ENCODE results near the gene OR6N1. TPM values are rescaled to one million over a fixed set of nuclear protein-coding genes. Genes with fewer than 3 reads are reported as not detected.

The OR6N1 gene
- total and polyA plus RNA-seq, 11 donors, result not detected

DNA sequence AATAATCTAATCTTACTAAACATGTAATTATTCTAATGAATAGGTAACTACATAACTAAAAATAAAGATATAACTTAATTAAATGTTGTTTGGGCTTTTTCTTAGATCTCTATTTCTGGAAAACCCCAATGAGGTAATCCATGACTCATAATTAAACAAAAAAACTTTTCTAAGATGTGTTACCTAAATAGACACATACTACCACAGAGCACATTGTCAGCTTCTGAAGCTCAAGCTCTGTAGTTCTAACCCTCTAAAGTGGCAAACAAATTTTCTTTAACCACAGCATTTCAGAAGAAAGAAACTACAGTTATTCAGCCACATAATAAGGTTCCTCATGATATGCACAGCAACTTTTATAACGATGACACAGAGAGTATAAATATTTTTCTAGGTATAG is 55.7 kb downstream of the OR6N1 start:
- WGBS, 4 donors, result 76 to 84% (median 84%) methylated on average over 1 of the region's 1 CpG
- Histone ChIP-seq H3K4me3 (no peak overlapping the region), H3K4me1 (no peaks in the 10 kb centered on the region), H3K27ac (no peak overlapping the region), H3K27me3 (no peaks in the 10 kb centered on the region), H3K36me3 (no peaks in the 10 kb centered on the region), H3K9me3 (no peaks in the 10 kb centered on the region)
- intact Hi-C loops (cut with DNase I), result no loop called here
- no peak for DNase-seq
- TF ChIP-seq, protein P1, sequence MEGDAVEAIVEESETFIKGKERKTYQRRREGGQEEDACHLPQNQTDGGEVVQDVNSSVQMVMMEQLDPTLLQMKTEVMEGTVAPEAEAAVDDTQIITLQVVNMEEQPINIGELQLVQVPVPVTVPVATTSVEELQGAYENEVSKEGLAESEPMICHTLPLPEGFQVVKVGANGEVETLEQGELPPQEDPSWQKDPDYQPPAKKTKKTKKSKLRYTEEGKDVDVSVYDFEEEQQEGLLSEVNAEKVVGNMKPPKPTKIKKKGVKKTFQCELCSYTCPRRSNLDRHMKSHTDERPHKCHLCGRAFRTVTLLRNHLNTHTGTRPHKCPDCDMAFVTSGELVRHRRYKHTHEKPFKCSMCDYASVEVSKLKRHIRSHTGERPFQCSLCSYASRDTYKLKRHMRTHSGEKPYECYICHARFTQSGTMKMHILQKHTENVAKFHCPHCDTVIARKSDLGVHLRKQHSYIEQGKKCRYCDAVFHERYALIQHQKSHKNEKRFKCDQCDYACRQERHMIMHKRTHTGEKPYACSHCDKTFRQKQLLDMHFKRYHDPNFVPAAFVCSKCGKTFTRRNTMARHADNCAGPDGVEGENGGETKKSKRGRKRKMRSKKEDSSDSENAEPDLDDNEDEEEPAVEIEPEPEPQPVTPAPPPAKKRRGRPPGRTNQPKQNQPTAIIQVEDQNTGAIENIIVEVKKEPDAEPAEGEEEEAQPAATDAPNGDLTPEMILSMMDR (IDR thresholded peaks at IDR 0.05), result no peak
- no peak for TF ChIP-seq POLR2A (IDR thresholded peaks at IDR 0.05)
- no peak for ATAC-seq

DNA sequence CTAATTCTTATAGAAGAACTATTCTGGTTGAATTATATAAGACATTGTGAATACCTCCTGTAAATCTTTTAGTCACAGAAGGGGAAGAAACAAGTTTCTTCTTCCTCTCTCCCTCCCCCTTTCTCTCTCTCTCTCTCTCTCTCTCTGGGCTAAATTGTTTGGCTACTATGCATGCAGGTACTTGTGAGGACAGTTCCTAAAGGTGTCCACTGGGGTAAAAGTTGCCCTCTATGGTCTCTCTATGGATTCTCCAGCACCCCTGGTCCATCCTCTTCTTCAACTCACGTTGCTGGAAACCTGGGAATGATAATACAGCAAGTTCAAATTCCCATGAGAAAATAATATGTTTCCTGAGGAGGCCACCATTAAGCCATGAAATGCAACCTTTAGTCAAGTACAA is 57.2 kb downstream of the OR6N1 start:
- H3K27me3 ChIP-seq, result no peaks in the 10 kb centered on the region
- no peaks in the 10 kb centered on the region for H3K9me3 ChIP-seq
- no peaks in the 10 kb centered on the region for H3K36me3 ChIP-seq
- no peaks in the 10 kb centered on the region for H3K4me1 ChIP-seq
- H3K27ac ChIP-seq, result no peak overlapping the region
- TF ChIP-seq POLR2A (IDR thresholded peaks at IDR 0.05), result no peak
- TF ChIP-seq, protein P1 (IDR thresholded peaks at IDR 0.05), result no peak
- WGBS, 4 donors, result 47 to 68% (median 55%) methylated on average over 1 of the region's 1 CpG
- ATAC-seq, result no peak
- DNase-seq, result no peak
- H3K4me3 ChIP-seq, result no peak overlapping the region
- intact Hi-C loops (cut with DNase I), result no loop called here

Other genes with a start within 250 kb of the OR6N1 start
- not detected for gene OR6Y1, start 217.8 kb downstream of the OR6N1 start, total RNA-seq
- not detected for gene OR6Y1, start 217.8 kb downstream of the OR6N1 start, polyA plus RNA-seq
- gene OR6P1, start 201.6 kb downstream of the OR6N1 start, total RNA-seq, result not detected
- gene OR6P1, start 201.6 kb downstream of the OR6N1 start, polyA plus RNA-seq, result not detected
- not detected for gene OR10X1, start 192.3 kb downstream of the OR6N1 start, total RNA-seq
- not detected for gene OR10X1, start 192.3 kb downstream of the OR6N1 start, polyA plus RNA-seq
- gene OR10Z1, start 166.9 kb downstream of the OR6N1 start, total RNA-seq, result not detected
- gene OR10Z1, start 166.9 kb downstream of the OR6N1 start, polyA plus RNA-seq, result not detected
- gene SPTA1, start 85.5 kb downstream of the OR6N1 start, total RNA-seq, result under 1 TPM in 4 of 9 donors, not detected in 5; 0.08 to 0.99 (median 0.28) TPM
- gene SPTA1, start 85.5 kb downstream of the OR6N1 start, polyA plus RNA-seq, result under 1 TPM; 0.06 to 0.19 TPM
- not detected for gene OR6K2, start 71.5 kb downstream of the OR6N1 start, total RNA-seq
- not detected for gene OR6K2, start 71.5 kb downstream of the OR6N1 start, polyA plus RNA-seq
- gene OR6K3, start 51.5 kb downstream of the OR6N1 start, total RNA-seq, result not detected
- not detected for gene OR6K3, start 51.5 kb downstream of the OR6N1 start, polyA plus RNA-seq
- not detected for gene OR6K6, start 17.5 kb downstream of the OR6N1 start, total RNA-seq
- not detected for gene OR6K6, start 17.5 kb downstream of the OR6N1 start, polyA plus RNA-seq
- not detected for gene OR6N2, start 9.0 kb upstream of the OR6N1 start, total RNA-seq
- not detected for gene OR6N2, start 9.0 kb upstream of the OR6N1 start, polyA plus RNA-seq
- gene MNDA, start 59.2 kb upstream of the OR6N1 start, total RNA-seq, result 10 to 100 TPM in 2 of 9 donors, 1 to 10 TPM in 7; 1.6 to 38.0 (median 3.3) TPM
- 1 to 10 TPM; 1.1 to 1.8 TPM for gene MNDA, start 59.2 kb upstream of the OR6N1 start, polyA plus RNA-seq
- 1 to 10 TPM in 2 of 9 donors, under 1 TPM in 2, not detected in 5; 0.23 to 3.1 (median 0.73) TPM for gene PYHIN1, start 159.4 kb upstream of the OR6N1 start, total RNA-seq
- under 1 TPM; 0.07 to 0.15 TPM for gene PYHIN1, start 159.4 kb upstream of the OR6N1 start, polyA plus RNA-seq
- gene IFI16, start 237.7 kb upstream of the OR6N1 start, total RNA-seq, result 100 to 1,000 TPM in 1 of 9 donors, 10 to 100 TPM in 8; 19.1 to 125 (median 23.7) TPM
- gene IFI16, start 237.7 kb upstream of the OR6N1 start, polyA plus RNA-seq, result 10 to 100 TPM; 25.5 to 27.1 TPM

Measured in heart left ventricle (tissue), 16 donors.